Measurements from ENCODE around the gene G6PC2.

Gene G6PC2

DNA sequence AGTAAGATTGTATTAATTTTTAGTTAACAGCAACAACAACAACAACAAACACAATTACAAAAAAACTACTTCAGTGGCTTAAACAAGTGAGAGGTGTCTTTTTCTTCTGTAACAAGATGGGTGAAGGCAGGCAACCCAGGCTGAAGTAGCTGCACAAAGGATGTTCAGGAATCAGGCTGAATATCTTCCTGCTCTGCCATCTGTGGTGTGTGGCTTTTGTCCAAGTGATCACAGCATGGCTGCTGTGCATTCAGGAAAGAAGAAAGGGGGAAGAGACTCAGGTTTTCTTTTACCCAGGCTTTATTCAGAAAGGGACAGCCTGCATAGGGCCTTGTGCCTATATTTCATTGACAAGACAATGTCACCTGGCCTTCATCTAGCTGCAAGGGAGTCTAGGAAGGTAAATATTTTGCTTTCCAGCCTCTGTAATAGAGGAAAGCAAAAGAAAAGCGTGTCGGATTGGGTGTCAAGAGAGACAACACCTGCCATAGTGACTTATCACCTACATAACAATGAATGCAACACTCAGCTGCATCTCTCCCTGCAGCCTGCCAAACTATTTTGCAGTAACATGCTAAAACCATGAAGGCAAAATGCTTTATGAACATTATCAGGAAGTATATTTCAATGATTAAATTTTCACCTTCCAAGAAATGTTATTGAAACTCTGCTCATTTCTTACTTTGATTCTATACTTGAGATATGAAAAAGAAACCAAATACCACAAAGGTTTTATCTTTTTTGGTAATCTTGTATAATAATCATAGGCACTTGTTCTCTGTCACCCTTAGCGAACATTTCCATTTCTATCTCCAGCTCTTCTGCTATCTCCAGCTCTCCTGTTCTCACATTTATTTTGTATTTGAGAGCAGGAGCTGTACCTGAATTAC is 14.6 kb downstream of the G6PC2 start:
- Histone ChIP-seq H3K4me3 (ENCODE audit: low read depth, low read length) (no peak overlapping the region), H3K9me3 (ENCODE audit: control insufficient read depth, insufficient read depth, low read depth, low read length) (no peaks in the 10 kb centered on the region), H3K4me1 (ENCODE audit: control insufficient read depth, insufficient read depth, low read length) (no peaks in the 10 kb centered on the region), H3K36me3 (ENCODE audit: control insufficient read depth in 2 of 2, insufficient read depth in 1 of 2, low read length in 2 of 2) (no peaks in the 10 kb centered on the region), H3K27ac (ENCODE audit: extremely low read depth, low read depth, low read length) (no peak overlapping the region)
- no peak for TF ChIP-seq ZNF654 (tag by site-specific recombination; IDR thresholded peaks at IDR 0.05; ENCODE audit: low read depth)
- TF ChIP-seq SETDB1 (IDR thresholded peaks at IDR 0.05; ENCODE audit: insufficient read length, low read length): peak; percentile 25
- CTCF ChIA-PET: interaction anchor here (0.7 to 0.8 kb wide), 2 partner anchors 14 to 179 kb away, joined by 3 read pairs; no protein-coding TSS in a partner anchor
- POLR2A ChIA-PET: no interaction called here

DNA sequence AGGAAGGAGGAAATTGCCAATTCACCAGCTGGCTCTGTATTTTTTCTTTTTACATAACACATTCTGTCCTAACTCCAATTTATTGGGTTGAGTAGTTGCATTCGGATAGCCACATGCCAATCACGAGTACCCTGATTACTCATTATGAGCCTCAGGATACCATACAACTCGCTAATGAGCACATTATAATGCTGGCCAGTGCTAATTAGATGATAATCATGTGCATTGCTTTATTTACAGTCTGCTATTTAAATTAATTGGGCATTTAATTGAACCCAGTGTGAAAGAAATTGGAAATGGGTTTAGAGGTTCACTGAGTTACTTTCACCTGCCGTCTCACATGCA is 15.2 kb downstream of the G6PC2 start:
- no peaks in the 10 kb centered on the region for H3K4me1 ChIP-seq (ENCODE audit: control insufficient read depth, insufficient read depth, low read length)
- no peak overlapping the region for H3K27ac ChIP-seq (ENCODE audit: extremely low read depth, low read depth, low read length)
- POLR2A ChIA-PET: no interaction called here
- no peak overlapping the region for H3K4me3 ChIP-seq (ENCODE audit: low read depth, low read length)
- H3K36me3 ChIP-seq (ENCODE audit: control insufficient read depth in 2 of 2, insufficient read depth in 1 of 2, low read length in 2 of 2): no peaks in the 10 kb centered on the region
- no peaks in the 10 kb centered on the region for H3K9me3 ChIP-seq (ENCODE audit: control insufficient read depth, insufficient read depth, low read depth, low read length)
- CTCF ChIA-PET: no interaction called here
- TF ChIP-seq BCL11A (tag by site-specific recombination; IDR thresholded peaks at IDR 0.05; ENCODE audit: low read depth): no peak
- no peak for TF ChIP-seq PRDM10 (tag by site-specific recombination; IDR thresholded peaks at IDR 0.05)
- no peak for TF ChIP-seq ZNF514 (tag by site-specific recombination; IDR thresholded peaks at IDR 0.05)

GRCh38 chr2:168920504-168921157 is 19.5 kb downstream of the G6PC2 start:
- CTCF ChIA-PET: interaction anchor here (0.6 to 4.9 kb wide), 27 partner anchors 9 to 787 kb away, joined by 3 to 55 read pairs (median 3); no protein-coding TSS in a partner anchor
- H3K4me1 ChIP-seq (ENCODE audit: control insufficient read depth, insufficient read depth, low read length): no peaks in the 10 kb centered on the region
- H3K4me3 ChIP-seq (ENCODE audit: low read depth, low read length): no peak overlapping the region
- peak; percentile 49 for TF ChIP-seq ZNF654 (tag by site-specific recombination; IDR thresholded peaks at IDR 0.05; ENCODE audit: low read depth)
- TF ChIP-seq ZNF10 (tag by site-specific recombination; IDR thresholded peaks at IDR 0.05): no peak
- no peak for TF ChIP-seq ZNF23 (tag by site-specific recombination; IDR thresholded peaks at IDR 0.05; ENCODE audit: borderline replicate concordance)
- TF ChIP-seq ZNF660 (tag by site-specific recombination; IDR thresholded peaks at IDR 0.05): peak; percentile 14; the same call in 1 of the 2 replicates
- peak; percentile 28; the same call in 1 of the 2 replicates for TF ChIP-seq CTCF (tag by site-specific recombination; IDR thresholded peaks at IDR 0.05)
- TF ChIP-seq, protein P1, sequence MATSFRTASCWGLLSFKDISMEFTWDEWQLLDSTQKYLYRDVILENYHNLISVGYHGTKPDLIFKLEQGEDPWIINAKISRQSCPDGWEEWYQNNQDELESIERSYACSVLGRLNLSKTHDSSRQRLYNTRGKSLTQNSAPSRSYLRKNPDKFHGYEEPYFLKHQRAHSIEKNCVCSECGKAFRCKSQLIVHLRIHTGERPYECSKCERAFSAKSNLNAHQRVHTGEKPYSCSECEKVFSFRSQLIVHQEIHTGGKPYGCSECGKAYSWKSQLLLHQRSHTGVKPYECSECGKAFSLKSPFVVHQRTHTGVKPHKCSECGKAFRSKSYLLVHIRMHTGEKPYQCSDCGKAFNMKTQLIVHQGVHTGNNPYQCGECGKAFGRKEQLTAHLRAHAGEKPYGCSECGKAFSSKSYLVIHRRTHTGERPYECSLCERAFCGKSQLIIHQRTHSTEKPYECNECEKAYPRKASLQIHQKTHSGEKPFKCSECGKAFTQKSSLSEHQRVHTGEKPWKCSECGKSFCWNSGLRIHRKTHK (tag by site-specific recombination; IDR thresholded peaks at IDR 0.05): no peak
- TF ChIP-seq KLF10 (tag by site-specific recombination; IDR thresholded peaks at IDR 0.05): no peak
- TF ChIP-seq ZNF169 (tag by site-specific recombination; IDR thresholded peaks at IDR 0.05): no peak
- no peak for TF ChIP-seq ZNF155 (tag by site-specific recombination; IDR thresholded peaks at IDR 0.05)
- TF ChIP-seq ZNF2 (tag by site-specific recombination; IDR thresholded peaks at IDR 0.05): 0 out of 2 replicates have a peak, but pooled peaks have one; percentile 34
- no peak for TF ChIP-seq KLF17 (tag by site-specific recombination; IDR thresholded peaks at IDR 0.05)
- H3K27ac ChIP-seq (ENCODE audit: extremely low read depth, low read depth, low read length): no peak overlapping the region
- no peaks in the 10 kb centered on the region for H3K9me3 ChIP-seq (ENCODE audit: control insufficient read depth, insufficient read depth, low read depth, low read length)
- no peaks in the 10 kb centered on the region for H3K36me3 ChIP-seq (ENCODE audit: control insufficient read depth in 2 of 2, insufficient read depth in 1 of 2, low read length in 2 of 2)
- POLR2A ChIA-PET: no interaction called here

All from HEK293 (cell line).